GM12872 (cell line): ENCODE results near the gene FOXE3.

Experiments
- TF ChIP-seq, protein P1 (sequence below): IDR thresholded peaks from 3 replicates; pipeline ENCODE4 v1.5.1; 2011; ENCODE audit warnings: low read depth, mild to moderate bottlenecking, low read length, moderate library complexity; ENCODE audit not compliant: insufficient read depth

Gene FOXE3

DNA sequence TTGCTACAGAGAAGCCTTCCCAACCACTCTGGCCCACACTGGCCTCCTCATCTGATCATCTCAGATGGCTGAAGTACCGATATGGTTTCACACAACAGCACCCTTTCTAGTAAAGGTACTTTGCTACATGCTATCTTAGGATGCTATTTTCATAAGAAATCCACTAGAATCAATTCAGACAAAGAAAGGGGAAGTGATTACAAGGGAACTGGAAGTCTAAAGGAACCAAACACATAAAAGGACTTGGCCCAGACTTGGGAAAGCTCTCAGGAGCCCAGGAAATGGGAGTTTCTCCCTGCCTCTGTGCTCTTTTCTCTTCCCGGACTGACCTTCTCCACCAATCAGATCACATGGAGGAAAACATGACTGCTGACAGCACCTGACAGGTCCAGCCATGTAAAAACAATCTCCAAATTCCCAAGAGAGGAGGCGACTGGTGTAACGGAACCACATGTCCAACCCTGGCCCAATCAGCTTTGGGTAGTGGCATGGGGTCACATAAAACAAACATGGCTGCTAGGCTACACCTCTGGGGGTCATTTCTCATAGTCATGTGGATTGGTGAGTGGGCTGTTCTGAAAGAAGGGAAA is 12.7 kb upstream of the FOXE3 start:
- TF ChIP-seq, protein P1, sequence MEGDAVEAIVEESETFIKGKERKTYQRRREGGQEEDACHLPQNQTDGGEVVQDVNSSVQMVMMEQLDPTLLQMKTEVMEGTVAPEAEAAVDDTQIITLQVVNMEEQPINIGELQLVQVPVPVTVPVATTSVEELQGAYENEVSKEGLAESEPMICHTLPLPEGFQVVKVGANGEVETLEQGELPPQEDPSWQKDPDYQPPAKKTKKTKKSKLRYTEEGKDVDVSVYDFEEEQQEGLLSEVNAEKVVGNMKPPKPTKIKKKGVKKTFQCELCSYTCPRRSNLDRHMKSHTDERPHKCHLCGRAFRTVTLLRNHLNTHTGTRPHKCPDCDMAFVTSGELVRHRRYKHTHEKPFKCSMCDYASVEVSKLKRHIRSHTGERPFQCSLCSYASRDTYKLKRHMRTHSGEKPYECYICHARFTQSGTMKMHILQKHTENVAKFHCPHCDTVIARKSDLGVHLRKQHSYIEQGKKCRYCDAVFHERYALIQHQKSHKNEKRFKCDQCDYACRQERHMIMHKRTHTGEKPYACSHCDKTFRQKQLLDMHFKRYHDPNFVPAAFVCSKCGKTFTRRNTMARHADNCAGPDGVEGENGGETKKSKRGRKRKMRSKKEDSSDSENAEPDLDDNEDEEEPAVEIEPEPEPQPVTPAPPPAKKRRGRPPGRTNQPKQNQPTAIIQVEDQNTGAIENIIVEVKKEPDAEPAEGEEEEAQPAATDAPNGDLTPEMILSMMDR, result no peak

DNA sequence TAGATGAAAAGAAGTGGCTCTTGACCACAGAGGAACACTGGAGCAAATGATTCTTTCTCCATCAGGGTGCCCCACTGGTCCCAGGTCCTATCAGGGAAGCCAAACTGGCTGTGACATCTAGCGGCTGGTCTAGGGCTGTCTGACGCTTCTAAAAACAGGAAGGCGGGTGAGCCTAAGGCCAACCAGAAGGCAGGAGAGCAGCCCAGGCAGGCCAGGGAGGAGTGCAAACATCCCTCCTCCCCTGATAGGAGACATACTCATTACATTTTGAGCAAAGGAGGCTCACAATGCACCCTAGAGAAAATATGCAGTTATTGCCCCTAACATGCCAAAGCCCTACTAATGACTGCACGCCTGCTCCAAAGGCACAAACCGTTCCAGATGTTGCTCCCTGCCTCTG is 10.4 kb upstream of the FOXE3 start:
- TF ChIP-seq, protein P1, result no peak

DNA sequence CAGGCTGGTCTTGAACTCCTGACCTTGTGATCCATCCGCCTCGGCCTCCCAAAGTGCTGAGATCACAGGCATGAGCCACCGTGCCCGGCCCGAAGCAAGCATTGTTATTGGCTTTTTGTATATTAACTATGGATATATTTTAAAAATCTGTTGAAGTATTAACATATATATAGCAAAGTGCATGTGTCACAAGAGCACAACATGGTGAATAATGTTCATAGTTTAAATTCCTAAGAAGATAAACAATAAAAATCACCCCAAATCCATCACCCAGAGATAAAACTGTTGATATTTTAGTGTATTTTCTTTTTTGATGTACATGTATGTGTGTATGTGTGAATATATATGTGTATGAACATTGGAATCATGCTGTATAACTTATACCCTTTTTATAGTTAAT is 9.1 kb upstream of the FOXE3 start:
- TF ChIP-seq, protein P1, result no peak

DNA sequence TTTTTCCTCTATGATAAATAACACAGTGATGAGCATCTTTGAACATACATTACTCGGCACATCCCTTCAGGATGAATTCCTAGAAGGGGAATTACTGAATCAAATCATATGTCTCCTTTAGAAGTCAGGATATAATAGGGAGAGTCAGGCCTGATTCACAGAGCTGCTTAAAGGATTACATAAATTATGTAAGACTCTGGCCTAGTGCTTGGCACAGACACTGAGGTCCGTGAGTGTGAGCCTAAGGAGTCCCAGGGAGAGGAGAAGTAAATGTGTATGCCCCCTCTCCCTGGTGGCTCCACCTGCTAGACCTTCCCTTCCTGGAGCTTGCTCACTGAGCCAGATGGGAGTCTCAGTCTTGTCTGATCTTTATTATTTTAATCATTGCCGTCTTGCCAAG is 8.6 kb upstream of the FOXE3 start:
- TF ChIP-seq, protein P1, result no peak

DNA sequence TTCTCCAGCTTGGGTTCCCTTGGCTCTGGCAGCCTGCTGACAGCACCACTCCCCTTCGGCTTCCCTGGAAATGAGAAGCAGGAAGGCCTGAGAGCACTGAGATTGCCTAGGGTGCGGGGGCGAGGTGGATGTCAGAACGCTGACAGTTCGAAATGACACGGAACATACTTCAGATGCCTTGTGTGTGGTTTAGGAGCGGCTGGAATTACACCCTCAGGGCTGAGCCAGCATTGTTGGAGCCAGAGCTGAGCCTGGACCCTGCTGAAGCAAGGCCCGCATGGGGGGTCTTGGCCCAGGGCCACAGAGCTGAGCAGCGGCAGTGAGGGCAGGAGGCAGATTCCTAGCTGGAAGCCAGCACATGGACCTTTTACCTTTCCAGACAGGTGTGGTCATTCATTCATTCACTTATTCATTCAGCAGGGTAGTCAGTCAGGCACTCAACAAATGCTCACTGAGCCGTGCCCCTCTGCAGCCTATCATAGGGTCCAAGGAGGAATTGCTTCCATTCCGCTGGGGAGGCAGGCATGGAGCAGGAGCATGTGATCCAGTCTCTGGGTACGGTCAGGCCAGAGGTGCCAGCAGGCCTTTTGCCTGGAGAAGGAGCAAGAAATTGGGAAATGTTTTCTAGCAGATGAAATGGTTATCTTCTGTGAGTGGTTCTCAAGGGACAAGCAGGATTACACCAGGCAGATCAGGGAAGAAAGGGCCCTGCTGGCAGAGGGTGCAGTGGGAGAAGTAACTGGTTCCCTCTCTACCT is 6.6 kb upstream of the FOXE3 start:
- TF ChIP-seq, protein P1, result no peak

DNA sequence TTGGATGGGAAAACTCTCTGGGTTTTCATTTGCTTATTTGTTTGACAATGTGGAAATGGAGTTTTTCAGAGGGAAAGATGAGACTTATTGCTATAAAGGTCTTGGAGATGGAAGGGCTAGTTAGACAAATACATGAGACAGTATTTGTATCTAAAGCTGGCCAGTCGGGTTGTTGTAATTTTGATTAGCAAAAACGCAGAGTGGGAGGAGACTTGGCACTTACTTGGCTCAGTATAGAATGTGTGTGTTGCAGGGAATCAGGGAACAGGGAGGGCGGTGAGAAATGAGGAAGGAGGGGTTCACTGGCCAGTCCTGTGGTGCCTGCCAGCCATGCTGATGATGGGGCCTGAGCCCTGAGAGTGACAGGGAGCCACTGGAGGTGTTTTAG is 6.0 kb upstream of the FOXE3 start:
- TF ChIP-seq, protein P1, result no peak

DNA sequence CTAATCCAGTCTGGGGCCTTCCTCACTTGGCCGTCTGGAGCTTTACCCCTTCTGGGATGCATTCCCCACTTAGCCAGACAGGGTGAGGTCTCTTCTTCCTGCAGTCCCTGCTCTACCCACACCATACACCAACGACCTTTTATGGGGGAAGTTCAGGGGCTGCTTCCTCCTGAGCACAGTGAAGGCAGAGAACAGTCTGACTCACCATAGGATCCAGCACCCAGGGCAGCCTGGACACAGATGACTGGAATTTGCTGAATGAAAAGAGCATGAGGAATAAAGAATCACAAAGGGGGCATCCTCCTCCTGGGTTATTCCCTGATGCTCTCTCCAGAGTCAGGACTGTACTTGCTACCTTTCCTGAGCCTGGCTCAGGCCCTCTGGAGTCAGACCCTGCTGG is 4.6 kb upstream of the FOXE3 start:
- TF ChIP-seq, protein P1, result no peak
